ENCODE results near the gene COQ8A. TPM values are rescaled to one million over a fixed set of nuclear protein-coding genes. Genes with fewer than 3 reads are reported as not detected.

The COQ8A gene
- polyA plus RNA-seq, 1 donor from 2014 or later = 13.2 TPM

- TF ChIP-seq, protein P1, sequence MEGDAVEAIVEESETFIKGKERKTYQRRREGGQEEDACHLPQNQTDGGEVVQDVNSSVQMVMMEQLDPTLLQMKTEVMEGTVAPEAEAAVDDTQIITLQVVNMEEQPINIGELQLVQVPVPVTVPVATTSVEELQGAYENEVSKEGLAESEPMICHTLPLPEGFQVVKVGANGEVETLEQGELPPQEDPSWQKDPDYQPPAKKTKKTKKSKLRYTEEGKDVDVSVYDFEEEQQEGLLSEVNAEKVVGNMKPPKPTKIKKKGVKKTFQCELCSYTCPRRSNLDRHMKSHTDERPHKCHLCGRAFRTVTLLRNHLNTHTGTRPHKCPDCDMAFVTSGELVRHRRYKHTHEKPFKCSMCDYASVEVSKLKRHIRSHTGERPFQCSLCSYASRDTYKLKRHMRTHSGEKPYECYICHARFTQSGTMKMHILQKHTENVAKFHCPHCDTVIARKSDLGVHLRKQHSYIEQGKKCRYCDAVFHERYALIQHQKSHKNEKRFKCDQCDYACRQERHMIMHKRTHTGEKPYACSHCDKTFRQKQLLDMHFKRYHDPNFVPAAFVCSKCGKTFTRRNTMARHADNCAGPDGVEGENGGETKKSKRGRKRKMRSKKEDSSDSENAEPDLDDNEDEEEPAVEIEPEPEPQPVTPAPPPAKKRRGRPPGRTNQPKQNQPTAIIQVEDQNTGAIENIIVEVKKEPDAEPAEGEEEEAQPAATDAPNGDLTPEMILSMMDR (IDR thresholded peaks at IDR 0.05; ENCODE audit: poor library complexity, severe bottlenecking) = no peak
- TF ChIP-seq MXI1 (conservative IDR thresholded peaks at IDR 0.05; ENCODE audit: poor library complexity, severe bottlenecking) = no peak
- TF ChIP-seq POLR2AphosphoS5 (IDR thresholded peaks at IDR 0.05) = no peak
- TF ChIP-seq EP300 (conservative IDR thresholded peaks at IDR 0.05; ENCODE audit: poor library complexity, severe bottlenecking) = no peak
- no peak for TF ChIP-seq EZH2 (IDR thresholded peaks at IDR 0.05; ENCODE audit: borderline replicate concordance, insufficient read depth, low read length, poor library complexity, severe bottlenecking)
- TF ChIP-seq, protein P2, sequence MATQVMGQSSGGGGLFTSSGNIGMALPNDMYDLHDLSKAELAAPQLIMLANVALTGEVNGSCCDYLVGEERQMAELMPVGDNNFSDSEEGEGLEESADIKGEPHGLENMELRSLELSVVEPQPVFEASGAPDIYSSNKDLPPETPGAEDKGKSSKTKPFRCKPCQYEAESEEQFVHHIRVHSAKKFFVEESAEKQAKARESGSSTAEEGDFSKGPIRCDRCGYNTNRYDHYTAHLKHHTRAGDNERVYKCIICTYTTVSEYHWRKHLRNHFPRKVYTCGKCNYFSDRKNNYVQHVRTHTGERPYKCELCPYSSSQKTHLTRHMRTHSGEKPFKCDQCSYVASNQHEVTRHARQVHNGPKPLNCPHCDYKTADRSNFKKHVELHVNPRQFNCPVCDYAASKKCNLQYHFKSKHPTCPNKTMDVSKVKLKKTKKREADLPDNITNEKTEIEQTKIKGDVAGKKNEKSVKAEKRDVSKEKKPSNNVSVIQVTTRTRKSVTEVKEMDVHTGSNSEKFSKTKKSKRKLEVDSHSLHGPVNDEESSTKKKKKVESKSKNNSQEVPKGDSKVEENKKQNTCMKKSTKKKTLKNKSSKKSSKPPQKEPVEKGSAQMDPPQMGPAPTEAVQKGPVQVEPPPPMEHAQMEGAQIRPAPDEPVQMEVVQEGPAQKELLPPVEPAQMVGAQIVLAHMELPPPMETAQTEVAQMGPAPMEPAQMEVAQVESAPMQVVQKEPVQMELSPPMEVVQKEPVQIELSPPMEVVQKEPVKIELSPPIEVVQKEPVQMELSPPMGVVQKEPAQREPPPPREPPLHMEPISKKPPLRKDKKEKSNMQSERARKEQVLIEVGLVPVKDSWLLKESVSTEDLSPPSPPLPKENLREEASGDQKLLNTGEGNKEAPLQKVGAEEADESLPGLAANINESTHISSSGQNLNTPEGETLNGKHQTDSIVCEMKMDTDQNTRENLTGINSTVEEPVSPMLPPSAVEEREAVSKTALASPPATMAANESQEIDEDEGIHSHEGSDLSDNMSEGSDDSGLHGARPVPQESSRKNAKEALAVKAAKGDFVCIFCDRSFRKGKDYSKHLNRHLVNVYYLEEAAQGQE (IDR thresholded peaks at IDR 0.05; ENCODE audit: borderline replicate concordance) = no peak
- no peak overlapping the region for H3K4me2 ChIP-seq (ENCODE audit: low read length)
- no peaks in the 10 kb centered on the region for H3K9me3 ChIP-seq (ENCODE audit: low read length)
- no peaks in the 10 kb centered on the region for H3K79me2 ChIP-seq (replicated peaks; ENCODE audit: insufficient read depth, low read length)
- no peaks in the 10 kb centered on the region for H3F3A ChIP-seq (ENCODE audit: insufficient read depth, low read length, poor library complexity, severe bottlenecking)
- H4K20me1 ChIP-seq (ENCODE audit: insufficient read depth) = no peaks in the 10 kb centered on the region
- H2AFZ ChIP-seq (ENCODE audit: low read depth, low read length) = no peak overlapping the region
- H3K4me3 ChIP-seq (ENCODE audit: low read length) = no peak overlapping the region
- H3K36me3 ChIP-seq (ENCODE audit: insufficient read depth, low read length) = no peaks in the 10 kb centered on the region
- no peak overlapping the region for H3K9ac ChIP-seq (ENCODE audit: low read length)
- H3K9me2 ChIP-seq (ENCODE audit: insufficient read depth, low read length) = no peaks in the 10 kb centered on the region
- H3K27me3 ChIP-seq (ENCODE audit: insufficient read depth, low read depth, low read length) = no peaks in the 10 kb centered on the region
- H3K27ac ChIP-seq (ENCODE audit: low read length) = no peak overlapping the region
These were observed 37.7 kb downstream of the COQ8A start for GRCh38 chr1:226977643-226978431.

DNA sequence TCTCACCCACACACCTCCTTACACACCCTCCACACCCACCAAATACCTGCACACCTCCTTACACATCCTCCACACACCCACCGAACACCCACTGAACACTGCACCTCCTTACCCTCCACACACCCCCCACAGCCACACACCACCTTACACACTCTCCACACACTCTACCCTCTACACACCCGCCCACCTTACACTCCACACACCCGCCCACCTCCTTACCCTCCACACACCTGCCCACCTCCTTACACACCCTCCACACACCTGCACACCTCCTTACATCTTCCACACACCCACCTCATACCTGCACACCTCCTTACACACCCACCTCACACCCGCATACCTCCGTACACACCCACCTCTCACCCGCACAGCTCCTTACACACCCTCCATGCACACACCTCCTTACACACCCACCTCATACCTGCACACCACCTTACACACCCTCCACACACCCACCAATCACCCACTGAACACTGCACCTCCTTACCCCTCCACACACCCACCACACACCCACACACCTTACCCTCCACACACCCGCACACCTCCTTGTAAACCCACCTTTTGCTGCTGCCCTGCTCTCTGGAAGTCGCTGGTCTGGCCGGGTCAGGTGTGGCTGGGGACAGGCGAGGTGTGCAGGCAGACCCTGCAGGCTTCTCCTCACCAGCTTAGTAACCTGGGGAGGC, 38.5 kb downstream of the COQ8A start:
- Histone ChIP-seq H4K20me1 (ENCODE audit: insufficient read depth) (no peaks in the 10 kb centered on the region), H3F3A (ENCODE audit: insufficient read depth, low read length, poor library complexity, severe bottlenecking) (no peaks in the 10 kb centered on the region), H3K9ac (ENCODE audit: low read length) (no peak overlapping the region), H3K4me2 (ENCODE audit: low read length) (no peak overlapping the region), H3K27me3 (ENCODE audit: insufficient read depth, low read depth, low read length) (no peaks in the 10 kb centered on the region), H3K9me3 (ENCODE audit: low read length) (no peaks in the 10 kb centered on the region), H3K36me3 (ENCODE audit: insufficient read depth, low read length) (no peaks in the 10 kb centered on the region), H3K79me2 (replicated peaks; ENCODE audit: insufficient read depth, low read length) (no peaks in the 10 kb centered on the region), H3K27ac (ENCODE audit: low read length) (no peak overlapping the region), H3K9me2 (ENCODE audit: insufficient read depth, low read length) (no peaks in the 10 kb centered on the region), H2AFZ (ENCODE audit: low read depth, low read length) (no peak overlapping the region), H3K4me3 (ENCODE audit: low read length) (no peak overlapping the region)
- TF ChIP-seq EP300 (conservative IDR thresholded peaks at IDR 0.05; ENCODE audit: poor library complexity, severe bottlenecking) (no peak), EZH2 (IDR thresholded peaks at IDR 0.05; ENCODE audit: borderline replicate concordance, insufficient read depth, low read length, poor library complexity, severe bottlenecking) (no peak), TAF1 (IDR thresholded peaks at IDR 0.05; ENCODE audit: low read depth) (no peak), RAD21 (conservative IDR thresholded peaks at IDR 0.05) (no peak), SMC3 (conservative IDR thresholded peaks at IDR 0.05; ENCODE audit: poor library complexity) (no peak), MXI1 (conservative IDR thresholded peaks at IDR 0.05; ENCODE audit: poor library complexity, severe bottlenecking) (no peak), POLR2AphosphoS5 (IDR thresholded peaks at IDR 0.05) (no peak)
- TF ChIP-seq, protein P2 (IDR thresholded peaks at IDR 0.05; ENCODE audit: borderline replicate concordance) = no peak
- TF ChIP-seq, protein P1 (IDR thresholded peaks at IDR 0.05; ENCODE audit: poor library complexity, severe bottlenecking) = no peak

All from neural cell (in vitro differentiated cells).